NOMO-1 treated with dmso at 0.1 percent for 144 hours (cell line): ENCODE data around the gene FRRS1L.
A peak's percentile ranks its signal among the peaks of the same experiment; 100 is the strongest.
"Not testable (repeated sequence)": the region's sequence is repeated elsewhere in the genome, so short reads cannot be mapped to it uniquely, and the experiment has no call there.

Source experiments
- DNase-seq: peaks from one replicate; lab custom pipeline; 2025; ENCODE audit not compliant: unreplicated experiment; lab: John Stamatoyannopoulos, UW

FRRS1L gene

GRCh38 chr9:109133533-109133932 lies 33.5 kb downstream of the FRRS1L start:
- no peak for DNase-seq

GRCh38 chr9:109132567-109133021 lies 34.5 kb downstream of the FRRS1L start:
- DNase-seq: no peak

- DNase-seq: no peak
Measured at GRCh38 chr9:109129470-109130197, 37.4 kb downstream of the FRRS1L start.

GRCh38 chr9:109126671-109127070 lies 40.4 kb downstream of the FRRS1L start:
- DNase-seq: not testable (repeated sequence)

- DNase-seq: no peak
Measured at GRCh38 chr9:109124121-109124520, 42.9 kb downstream of the FRRS1L start.

GRCh38 chr9:109122726-109123621 lies 44.1 kb downstream of the FRRS1L start:
- DNase-seq: peak; percentile 66

GRCh38 chr9:109121232-109121796 lies 45.7 kb downstream of the FRRS1L start:
- DNase-seq: no peak

- DNase-seq: no peak
Measured at GRCh38 chr9:109120204-109120789, 46.8 kb downstream of the FRRS1L start.

GRCh38 chr9:109119439-109120203 lies 47.4 kb downstream of the FRRS1L start, which contains the start of gene TMEM245:
TSS of gene TMEM245 (minus strand) at chr9:109119947. CDS start at chr9:109119913, 34 bp downstream.
- DNase-seq: peak; percentile 98

GRCh38 chr9:109118808-109119438 lies 48.1 kb downstream of the FRRS1L start:
- DNase-seq: no peak

- DNase-seq: peak; percentile 35
Measured at GRCh38 chr9:109117856-109118807, 48.9 kb downstream of the FRRS1L start.

GRCh38 chr9:109115931-109116526 lies 51.0 kb downstream of the FRRS1L start:
- no peak for DNase-seq

- DNase-seq: no peak
Measured at GRCh38 chr9:109114670-109115069, 52.4 kb downstream of the FRRS1L start.

GRCh38 chr9:109113892-109114609 lies 53.0 kb downstream of the FRRS1L start:
- no peak for DNase-seq

- no peak for DNase-seq
Measured at GRCh38 chr9:109113254-109113653, 53.8 kb downstream of the FRRS1L start.

- DNase-seq: no peak
Measured at GRCh38 chr9:109110329-109111021, 56.6 kb downstream of the FRRS1L start.

GRCh38 chr9:109109967-109110328 lies 57.1 kb downstream of the FRRS1L start:
- DNase-seq: no peak
